H9 (cell line): Measurements from ENCODE around the gene TRIM24. TPM values are rescaled to one million over a fixed set of nuclear protein-coding genes. Genes with fewer than 3 reads are reported as not detected.

ENCODE experiments used
- DNase-seq: peaks from one replicate; pipeline ENCODE4 v3.0.0-alpha.2; 2017
- H2AFZ ChIP-seq: one replicate; pipeline ENCODE4 v1.6.1; 2013; ENCODE audit warnings: mild to moderate bottlenecking, low read length, control low read depth, moderate library complexity
- H2AK5ac ChIP-seq: 2 replicates; pipeline ENCODE4 v1.6.1; 2013; ENCODE audit warnings: low read length, control low read depth, mixed read lengths; ENCODE audit not compliant: insufficient read length
- H2BK120ac ChIP-seq: one replicate; pipeline ENCODE4 v1.6.1; 2013; ENCODE audit warnings: low read depth, mild to moderate bottlenecking, low read length, control low read depth, inconsistent platforms; ENCODE audit not compliant: poor library complexity, severe bottlenecking
- H2BK12ac ChIP-seq: 2 replicates; pipeline ENCODE4 v1.6.1; 2013; ENCODE audit warnings: low read length, control low read depth, mixed read lengths, low read depth; ENCODE audit not compliant: insufficient read length
- H2BK15ac ChIP-seq: 2 replicates; pipeline ENCODE4 v1.6.1; 2013; ENCODE audit warnings: low read depth, low read length, control low read depth
- H2BK20ac ChIP-seq: one replicate; pipeline ENCODE4 v1.6.1; 2013; ENCODE audit warnings: low read depth, mild to moderate bottlenecking, low read length, control low read depth, inconsistent platforms; ENCODE audit not compliant: poor library complexity, severe bottlenecking
- H2BK5ac ChIP-seq: 2 replicates; pipeline ENCODE4 v1.6.1; 2013; ENCODE audit warnings: low read length, control low read depth, mixed read lengths; ENCODE audit not compliant: insufficient read length
- H3K14ac ChIP-seq: 2 replicates; pipeline ENCODE4 v1.6.1; 2013; ENCODE audit warnings: low read length, control low read depth; ENCODE audit not compliant: insufficient read depth
- H3K18ac ChIP-seq: 2 replicates; pipeline ENCODE4 v1.6.1; 2013; ENCODE audit warnings: low read depth, mild to moderate bottlenecking, mixed read lengths, low read length, control low read depth; ENCODE audit not compliant: insufficient read length
- H3K23ac ChIP-seq: 2 replicates; pipeline ENCODE4 v1.6.1; 2013; ENCODE audit warnings: low read length, control low read depth, mixed read lengths, low read depth; ENCODE audit not compliant: insufficient read length
- H3K23me2 ChIP-seq: 2 replicates; pipeline ENCODE4 v1.6.1; 2013; ENCODE audit warnings: low read depth, mild to moderate bottlenecking, mixed read lengths, low read length, control low read depth; ENCODE audit not compliant: insufficient read length, poor library complexity, severe bottlenecking
- H3K27ac ChIP-seq: 2 replicates; pipeline ENCODE4 v1.5.1; 2013; ENCODE audit warnings: low read length, control low read depth, mixed read lengths, low read depth; ENCODE audit not compliant: insufficient read length
- H3K27me3 ChIP-seq: 2 replicates; pipeline ENCODE4 v1.6.1; 2013; ENCODE audit warnings: low read length, control low read depth, inconsistent platforms; ENCODE audit not compliant: insufficient read depth
- H3K4ac ChIP-seq: 2 replicates; pipeline ENCODE4 v1.6.1; 2013; ENCODE audit warnings: low read depth, mild to moderate bottlenecking, control low read depth, inconsistent platforms, low read length, moderate library complexity
- H3K4me1 ChIP-seq: 2 replicates; pipeline ENCODE4 v1.6.1; 2013; ENCODE audit warnings: low read length, control low read depth, inconsistent platforms; ENCODE audit not compliant: insufficient read depth
- H3K4me2 ChIP-seq: 2 replicates; pipeline ENCODE4 v1.6.1; 2013; ENCODE audit warnings: low read length, control low read depth, mixed read lengths; ENCODE audit not compliant: insufficient read length, insufficient read depth
- H3K56ac ChIP-seq: 2 replicates; pipeline ENCODE4 v1.6.1; 2013; ENCODE audit warnings: low read depth, mild to moderate bottlenecking, mixed read lengths, low read length, control low read depth; ENCODE audit not compliant: insufficient read length
- H3K79me1 ChIP-seq: 2 replicates; pipeline ENCODE4 v1.6.1; 2013; ENCODE audit warnings: low read depth, mild to moderate bottlenecking, moderate library complexity, low read length, control low read depth, inconsistent platforms; ENCODE audit not compliant: insufficient read depth, poor library complexity, severe bottlenecking
- H3K79me2 ChIP-seq: 2 replicates; pipeline ENCODE4 v1.6.1; 2013; ENCODE audit warnings: low read length, control low read depth, inconsistent platforms; ENCODE audit not compliant: insufficient read depth
- H3K9ac ChIP-seq: 2 replicates; pipeline ENCODE4 v1.6.1; 2013; ENCODE audit warnings: low read length, control low read depth, mixed read lengths; ENCODE audit not compliant: insufficient read length; ENCODE audit errors: extremely low read depth
- H3K9me3 ChIP-seq: one replicate; pipeline ENCODE4 v1.6.1; 2013; ENCODE audit warnings: low read depth, low read length, inconsistent platforms; ENCODE audit not compliant: control insufficient read depth
- H3T11ph ChIP-seq: one replicate; pipeline ENCODE4 v1.6.1; 2013; ENCODE audit warnings: mild to moderate bottlenecking, low read length, control low read depth, inconsistent platforms
- H4K20me1 ChIP-seq: one replicate; pipeline ENCODE4 v1.6.1; 2013; ENCODE audit not compliant: control insufficient read depth, insufficient read length, insufficient read depth
- H4K5ac ChIP-seq: 2 replicates; pipeline ENCODE4 v1.6.1; 2013; ENCODE audit warnings: low read depth, mild to moderate bottlenecking, mixed read lengths, low read length, control low read depth; ENCODE audit not compliant: insufficient read length
- H4K8ac ChIP-seq: replicated peaks from 2 replicates; pipeline ENCODE4 v1.6.1; 2013; ENCODE audit warnings: low read length, control low read depth, mixed read lengths, low read depth; ENCODE audit not compliant: insufficient read length
- H4K91ac ChIP-seq: 2 replicates; pipeline ENCODE4 v1.6.1; 2013; ENCODE audit warnings: low read depth, mild to moderate bottlenecking, moderate library complexity, mixed read lengths, low read length, control low read depth; ENCODE audit not compliant: insufficient read length
- H3K27ac Mint-ChIP-seq, 3 experiments: 2 replicates in 2 of 3; 3 replicates in 1 of 3; pipeline ENCODE4 v1.8.0; 2020 to 2021; ENCODE audit warnings: mixed read lengths in 3 of 3, mild to moderate bottlenecking in 1 of 3, moderate library complexity in 1 of 3
- H3K27me3 Mint-ChIP-seq: 2 replicates; pipeline ENCODE4 v1.8.0; 2021; ENCODE audit warnings: low read depth, mild to moderate bottlenecking, moderate library complexity, mixed read lengths
- H3K36me3 Mint-ChIP-seq, 3 experiments: 2 replicates in 2 of 3; 3 replicates in 1 of 3; pipeline ENCODE4 v1.8.0; 2020 to 2021; ENCODE audit warnings: low read depth in 3 of 3, mixed read lengths in 3 of 3; ENCODE audit not compliant: insufficient read depth in 1 of 3
- H3K4me1 Mint-ChIP-seq, 2 experiments: 2 replicates each; pipeline ENCODE4 v1.8.0; 2020; ENCODE audit warnings: mixed read lengths in 2 of 2
- H3K4me3 Mint-ChIP-seq, 2 experiments: 2 replicates in 1 of 2; 3 replicates in 1 of 2; pipeline ENCODE4 v1.8.0; 2020 to 2021; ENCODE audit warnings: mild to moderate bottlenecking in 2 of 2, mixed read lengths in 2 of 2, moderate library complexity in 1 of 2
- H3K9me3 Mint-ChIP-seq, 2 experiments: 2 replicates in 1 of 2; 3 replicates in 1 of 2; pipeline ENCODE4 v1.8.0; 2020; ENCODE audit warnings: mild to moderate bottlenecking in 2 of 2, mixed read lengths in 2 of 2, moderate library complexity in 1 of 2
- CTCF ChIP-seq: fragments of 200-600 bp; sonication (generic); conservative IDR thresholded peaks from 3 replicates; pipeline ENCODE4 v1.8.0; 2021; ENCODE audit warnings: antibody characterized with exemption, mild to moderate bottlenecking
- WGBS: extraction: QIAGEN DNeasy Blood & Tissue Kit; methylation state at CpG from one replicate; pipeline ENCODE4 v1.1.7; 2013; ENCODE audit warnings: missing lambda C conversion rate, low lambda C conversion rate, mixed read lengths; ENCODE audit not compliant: insufficient read length; ENCODE audit errors: extremely low coverage; 5-methylcytosine and 5-hydroxymethylcytosine counted together
- total RNA-seq: library from RNA; stranded (reverse); gene quantifications from 2 replicates; pipeline ENCODE4 v1.2.1, GENCODE V29; 2021

The TRIM24 gene
- total RNA-seq, 1 experiment from 2014 or later, result 260 TPM

DNA sequence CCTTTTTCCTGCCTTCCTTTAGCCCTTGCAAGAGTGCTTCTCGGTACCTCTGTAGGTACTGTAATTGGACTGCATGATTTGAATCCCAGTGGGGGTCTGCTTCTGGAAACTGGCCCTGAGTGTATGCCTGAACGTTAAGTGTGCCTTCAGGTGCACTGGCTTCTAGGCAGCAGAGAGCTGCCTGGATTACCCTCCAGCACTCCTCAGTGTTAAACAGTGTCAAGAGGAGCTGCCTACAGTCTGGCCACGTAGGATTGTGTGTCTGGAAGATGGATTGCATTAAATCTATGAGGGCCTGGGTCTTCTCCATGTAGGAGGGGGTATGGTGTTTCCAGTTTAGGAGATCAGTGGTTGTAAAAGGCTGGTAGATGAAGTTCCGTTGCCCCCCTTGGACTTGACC is 103.7 kb downstream of the TRIM24 start:
- no peaks in the 10 kb centered on the region for H3K79me2 ChIP-seq
- peaks cover 51% of the 10 kb centered on the region for H3K9me3 ChIP-seq
- H3K36me3 Mint-ChIP-seq, result peaks cover 87 to 97% (median 93%) of the 10 kb centered on the region in 3 experiments
- no peak overlapping the region for H3K18ac ChIP-seq
- peaks cover 2% of the 10 kb centered on the region for H3K79me1 ChIP-seq
- no peak overlapping the region for H4K91ac ChIP-seq
- H3K23me2 ChIP-seq, result no peaks in the 10 kb centered on the region
- H3K4me1 ChIP-seq, result no peaks in the 10 kb centered on the region
- H3K27ac ChIP-seq, result no peak overlapping the region
- H3T11ph ChIP-seq, result no peak overlapping the region
- H3K9ac ChIP-seq, result no peak overlapping the region
- H2BK12ac ChIP-seq, result no peak overlapping the region
- H3K56ac ChIP-seq, result no peak overlapping the region
- no peaks in the 10 kb centered on the region for H3K27me3 ChIP-seq
- H3K4ac ChIP-seq, result no peak overlapping the region
- peaks cover 25 to 37% of the 10 kb centered on the region in 2 experiments for H3K9me3 Mint-ChIP-seq
- H2AK5ac ChIP-seq, result no peak overlapping the region
- no peak overlapping the region for H2BK120ac ChIP-seq
- TF ChIP-seq CTCF, result no peak
- H4K20me1 ChIP-seq, result no peaks in the 10 kb centered on the region
- H4K8ac ChIP-seq, result no peak overlapping the region
- WGBS, result no CpG with 5 or more reads among the region's 4 CpGs
- no peak overlapping the region for H4K5ac ChIP-seq
- H2AFZ ChIP-seq, result no peak overlapping the region
- H3K27me3 Mint-ChIP-seq, result no peaks in the 10 kb centered on the region; the same call in 1 of the 2 replicates
- H3K4me3 Mint-ChIP-seq, result no peak overlapping the region
- no peak overlapping the region for H3K14ac ChIP-seq
- DNase-seq, result no peak
- no peak overlapping the region for H3K23ac ChIP-seq
- H2BK15ac ChIP-seq, result no peak overlapping the region
- H2BK20ac ChIP-seq, result no peak overlapping the region
- no peak overlapping the region for H3K4me2 ChIP-seq
- H2BK5ac ChIP-seq, result no peak overlapping the region
- H3K27ac Mint-ChIP-seq, result peak overlapping the region in 2 of 3 experiments; percentile 88 to 90; a peak in 4 of 7 replicates
- H3K4me1 Mint-ChIP-seq, result peaks cover 20 to 34% of the 10 kb centered on the region in 2 experiments
